ENCODE results near the gene TMEM203.

Gene TMEM203

DNA sequence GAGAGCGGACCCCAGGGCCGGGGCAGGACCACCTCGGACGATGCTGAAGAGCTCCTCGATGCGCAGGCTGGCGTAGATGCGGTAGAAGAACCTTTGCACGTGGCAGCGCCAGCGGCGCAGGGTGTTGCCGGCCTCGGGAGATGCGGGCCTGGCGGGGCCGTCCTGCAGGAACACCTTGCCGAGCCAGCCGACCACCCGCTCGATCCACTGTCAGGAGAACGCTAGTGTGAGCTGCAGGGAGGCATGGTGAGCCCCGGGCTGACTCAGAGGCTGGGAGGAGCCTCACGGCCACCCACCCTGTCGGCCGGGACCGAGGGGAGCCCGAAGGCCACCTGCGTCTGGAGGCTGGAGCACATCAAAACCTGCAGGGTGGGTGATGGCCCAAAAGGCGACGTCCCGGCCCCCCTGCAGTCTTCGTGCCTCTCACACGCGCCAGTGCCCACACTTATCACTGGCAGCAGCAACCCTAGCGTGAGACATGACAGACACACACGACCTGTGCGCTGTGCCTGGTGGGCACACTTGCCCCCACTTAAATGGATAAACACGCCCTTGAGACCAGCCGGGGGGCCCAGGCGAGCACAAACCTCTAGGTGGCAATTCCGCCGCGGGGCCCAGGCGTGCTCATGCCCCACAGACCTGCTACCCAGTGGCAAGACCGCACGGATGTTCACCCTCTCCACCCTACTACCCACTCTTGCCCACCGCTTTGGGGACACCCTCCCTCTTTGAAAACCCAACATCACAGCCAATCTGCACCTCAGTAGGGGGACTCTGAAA is 20.4 kb downstream of the TMEM203 start:
- TF ChIP-seq CTCF (IDR thresholded peaks at IDR 0.05; ENCODE audit: control insufficient read depth, extremely low read depth, insufficient read depth), result no peak
- DNase-seq (ENCODE audit: low read depth), result no peak
- no peak overlapping the region for H3K4me3 ChIP-seq (ENCODE audit: low read depth, low read length)

- no peak for TF ChIP-seq CTCF (IDR thresholded peaks at IDR 0.05; ENCODE audit: control insufficient read depth, extremely low read depth, insufficient read depth)
- H3K4me3 ChIP-seq (ENCODE audit: low read depth, low read length), result no peak overlapping the region
- DNase-seq (ENCODE audit: low read depth), result no peak
These were observed 21.4 kb downstream of the TMEM203 start for GRCh38 chr9:137183980-137184595.

- TF ChIP-seq CTCF (IDR thresholded peaks at IDR 0.05; ENCODE audit: control insufficient read depth, extremely low read depth, insufficient read depth), result no peak
- DNase-seq (ENCODE audit: low read depth), result no peak
- H3K4me3 ChIP-seq (ENCODE audit: low read depth, low read length), result no peak overlapping the region
These were observed 22.6 kb downstream of the TMEM203 start for GRCh38 chr9:137182836-137183235.

GRCh38 chr9:137181680-137182079 is 23.8 kb downstream of the TMEM203 start:
- TF ChIP-seq CTCF (IDR thresholded peaks at IDR 0.05; ENCODE audit: control insufficient read depth, extremely low read depth, insufficient read depth), result no peak
- no peak for DNase-seq (ENCODE audit: low read depth)

DNA sequence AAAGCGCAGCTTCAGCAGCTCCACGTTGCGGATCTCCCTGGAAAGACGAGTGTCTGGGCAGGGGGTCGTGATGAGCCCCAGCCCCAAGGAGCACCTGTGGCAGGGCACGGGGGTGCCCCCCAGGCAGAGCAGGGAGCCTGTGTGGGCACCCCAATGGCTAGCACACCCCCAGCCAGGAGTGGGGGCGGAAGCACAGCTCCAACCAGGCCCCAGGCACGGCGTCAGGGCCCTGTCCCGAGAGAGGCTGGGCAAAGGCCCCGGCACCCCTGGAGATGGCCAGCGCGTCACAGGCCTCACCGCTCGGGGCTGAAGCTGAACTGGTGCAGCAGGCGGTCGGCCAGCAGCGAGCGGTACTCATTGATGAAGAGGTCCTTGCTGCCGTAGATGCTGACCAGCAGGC is 25.0 kb downstream of the TMEM203 start:
- no peak for TF ChIP-seq CTCF (IDR thresholded peaks at IDR 0.05; ENCODE audit: control insufficient read depth, extremely low read depth, insufficient read depth)
- no peak for DNase-seq (ENCODE audit: low read depth)
- no peak overlapping the region for H3K4me3 ChIP-seq (ENCODE audit: low read depth, low read length)

More at GRCh38 chr9:137181680-137182079, 23.8 kb downstream of the TMEM203 start:
- H3K4me3 ChIP-seq (ENCODE audit: low read depth, low read length), result no peak overlapping the region

DNA sequence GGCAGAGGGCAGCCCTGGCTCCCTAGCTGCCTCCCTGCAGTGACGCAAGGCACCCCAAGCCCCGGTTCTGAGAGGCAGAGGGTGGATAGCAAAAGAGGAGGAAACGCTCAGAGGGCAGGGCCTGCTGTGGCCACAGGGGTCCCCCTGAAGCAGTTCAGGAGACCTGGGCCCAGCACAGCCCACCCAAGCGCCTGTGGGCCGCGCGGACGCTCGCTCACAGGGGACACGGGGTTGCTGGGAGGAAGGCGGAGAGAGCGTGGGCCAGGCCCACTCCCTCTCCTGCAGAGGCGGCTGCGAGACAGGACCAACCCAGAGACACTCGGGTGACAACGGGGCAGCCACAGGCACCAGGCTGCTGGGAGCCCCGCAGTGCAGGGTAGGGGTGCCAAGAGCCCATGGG is 25.7 kb downstream of the TMEM203 start:
- TF ChIP-seq CTCF (IDR thresholded peaks at IDR 0.05; ENCODE audit: control insufficient read depth, extremely low read depth, insufficient read depth), result no peak
- DNase-seq (ENCODE audit: low read depth), result no peak

More for the DNA sequence above, 25.7 kb downstream of the TMEM203 start:
- no peak overlapping the region for H3K4me3 ChIP-seq (ENCODE audit: low read depth, low read length)

Measured in LNCaP clone FGC (cell line).